Left ventricle myocardium superior (tissue), 1 donor: ENCODE data around the gene GOLGA1. TPM values are rescaled to one million over a fixed set of nuclear protein-coding genes. Genes with fewer than 3 reads are reported as not detected.

ENCODE experiments used
- ATAC-seq: fragments of 200-7000 bp; cut with Tn5 transposase; one replicate; pipeline ENCODE4 v1.9.1; 2020; ENCODE audit warnings: mild to moderate bottlenecking, moderate library complexity
- DNase-seq: peaks from one replicate; pipeline ENCODE4 v3.0.0-alpha.2; 2020
- intact Hi-C: fragments of 100-400 bp; cut with micrococcal nuclease; formaldehyde crosslinking; loops from one replicate; pipeline ENCODE4 v1.11.0; 2022
- total RNA-seq: library from RNA; stranded (reverse); fragmentation: NEBNext Ultra II Directional; extraction: Animal tissue kit (Norgen Biotek cat#: 25700); gene quantifications from one replicate; pipeline ENCODE4 v1.2.1, GENCODE V29; 2021
- donor health status: DM: no; HTN: yes; CAD: no; lungs with severe emphysema.

The GOLGA1 gene
- total RNA-seq, 1 donor from 2014 or later: 19.9 TPM

GRCh38 chr9:124863371-124863871, 77.5 kb downstream of the GOLGA1 start:
- intact Hi-C loops: no loop called here

DNA sequence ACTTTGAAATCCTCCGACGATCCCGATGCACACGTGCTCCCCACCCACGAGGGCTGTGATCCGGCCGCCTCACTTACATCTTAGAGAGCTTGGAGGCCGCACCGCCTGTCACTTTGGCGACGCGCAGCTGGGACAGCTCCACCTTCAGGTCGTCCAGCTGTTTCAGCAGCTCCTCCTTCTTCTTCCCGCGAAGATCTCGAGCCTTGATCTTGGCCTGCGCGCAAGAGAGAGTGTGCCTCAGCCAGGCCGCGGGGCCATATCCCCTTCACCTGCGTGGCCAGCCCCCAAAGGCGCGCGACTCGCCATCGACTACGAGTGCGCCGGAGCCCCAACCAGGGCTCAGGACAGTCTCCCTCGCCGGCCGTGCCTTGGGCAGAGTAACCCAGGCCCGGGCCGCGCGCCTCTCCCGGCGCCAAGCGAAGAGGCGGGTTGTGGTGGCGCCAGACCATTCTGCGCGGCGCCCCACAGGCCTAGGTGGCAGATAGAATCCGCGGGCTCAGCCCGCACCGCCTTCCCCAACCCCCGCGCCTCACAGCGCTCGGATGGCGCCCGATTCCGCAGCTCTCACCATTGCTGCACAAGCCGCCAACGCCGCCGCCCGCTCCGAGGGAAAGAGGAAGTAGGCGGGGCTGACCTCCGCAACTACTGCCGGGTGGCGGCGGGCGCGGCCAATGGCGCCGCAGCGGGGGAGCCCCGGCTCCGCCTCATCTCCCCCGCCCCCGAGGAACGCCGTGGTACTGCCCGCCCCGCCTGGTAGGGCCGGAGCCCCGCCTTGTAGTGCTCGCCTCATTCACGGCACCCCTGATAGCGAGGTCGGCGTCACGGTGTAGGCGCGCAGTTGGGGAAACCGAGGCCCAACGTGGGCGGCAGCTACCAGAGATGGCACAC, 79.3 kb downstream of the GOLGA1 start, which contains the start of the genes ARPC5L and RPL35:
Gene ARPC5L (plus strand): TSS at position 789 of the 888 bp plus-strand sequence. CDS start 7,161 bp downstream, outside the sequence.
Gene RPL35 (minus strand): TSS at position 616 of the 888 bp plus-strand sequence. CDS start 45 bp downstream, at position 571.
- intact Hi-C loops: no loop called here

More at GRCh38 chr9:124863371-124863871, 77.5 kb downstream of the GOLGA1 start:
- DNase-seq (no peak), ATAC-seq (peak; percentile 38)

DNA sequence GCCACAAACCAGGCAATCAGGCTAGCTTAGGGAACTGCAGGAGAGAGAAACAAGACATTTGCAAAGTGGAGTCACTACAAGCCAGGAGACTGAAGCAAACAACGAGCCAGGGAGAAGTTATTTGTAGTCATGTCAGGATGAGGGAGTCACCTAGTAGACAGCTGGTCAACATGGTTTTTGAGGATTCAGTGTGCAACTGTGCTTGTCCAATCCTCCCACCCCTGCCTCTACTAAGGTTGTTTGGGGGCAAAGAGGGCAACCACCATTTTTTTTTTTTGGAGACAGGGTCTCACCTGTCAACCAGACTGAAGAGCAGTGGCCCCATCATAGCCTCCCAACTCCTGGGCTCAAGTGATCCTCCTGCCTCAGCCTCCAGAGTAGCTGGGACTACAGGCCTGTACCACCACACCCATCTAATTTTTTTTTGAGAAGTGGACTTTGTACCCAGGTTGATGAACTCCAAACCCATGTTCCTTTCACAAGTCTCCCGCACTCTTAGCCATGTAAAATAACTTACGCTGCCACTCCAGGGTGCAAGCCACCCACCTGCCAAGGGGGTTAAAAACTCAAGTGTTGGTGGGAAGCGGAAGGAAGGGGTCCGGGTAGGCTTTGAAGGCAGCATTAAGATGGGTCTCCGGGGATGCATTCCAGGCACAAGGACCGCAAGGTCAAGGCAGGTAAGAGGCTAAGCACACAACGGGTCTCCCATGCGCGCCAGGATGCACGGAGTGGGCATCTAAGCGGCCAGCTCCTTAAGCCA, 80.1 kb downstream of the GOLGA1 start:
- DNase-seq (no peak), ATAC-seq (no peak)
- intact Hi-C loops: no loop called here

More for the DNA sequence above, 79.3 kb downstream of the GOLGA1 start, which contains the start of the genes ARPC5L and RPL35:
- DNase-seq (peak; percentile 96), ATAC-seq (peak; percentile 95)

- ATAC-seq: no peak
- intact Hi-C loops: no loop called here
- DNase-seq: no peak
Measured at GRCh38 chr9:124859803-124860581, 80.9 kb downstream of the GOLGA1 start.

DNA sequence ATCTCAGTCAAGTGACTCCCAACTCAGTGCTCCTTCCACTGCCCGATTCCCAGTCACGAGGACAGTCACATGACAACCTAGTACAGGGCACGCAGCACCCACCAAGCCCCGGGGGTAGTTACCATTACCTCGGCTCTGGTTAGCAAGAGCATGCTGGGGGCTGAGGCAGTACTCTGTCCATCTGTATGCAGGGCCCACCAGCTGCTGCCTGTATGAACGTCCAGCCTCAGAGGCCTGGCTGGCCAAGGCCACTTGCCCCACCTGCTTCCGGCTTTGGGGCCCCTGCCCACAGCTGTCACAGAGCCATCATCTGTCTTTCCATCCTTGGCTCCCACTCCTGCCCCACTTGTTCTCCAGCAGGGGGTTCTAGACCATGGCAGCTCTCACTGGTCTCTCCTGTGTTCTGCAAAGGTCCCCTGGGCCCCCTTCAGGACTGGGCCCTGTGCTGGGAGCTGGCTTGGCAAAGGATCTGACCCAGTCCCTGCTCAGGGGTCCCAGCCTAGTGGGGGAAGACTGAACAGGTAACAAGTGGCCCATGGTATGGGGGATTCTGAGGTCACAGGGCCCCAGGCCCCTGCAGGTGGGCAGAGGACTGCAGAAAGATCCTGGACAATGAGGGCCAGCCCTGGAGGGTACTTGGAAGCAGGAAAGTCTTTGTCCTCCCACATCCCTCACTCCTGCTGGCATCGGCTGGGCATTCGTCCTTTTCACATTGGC, 82.4 kb downstream of the GOLGA1 start:
- intact Hi-C loops: no loop called here
- ATAC-seq (no peak), DNase-seq (no peak)

DNA sequence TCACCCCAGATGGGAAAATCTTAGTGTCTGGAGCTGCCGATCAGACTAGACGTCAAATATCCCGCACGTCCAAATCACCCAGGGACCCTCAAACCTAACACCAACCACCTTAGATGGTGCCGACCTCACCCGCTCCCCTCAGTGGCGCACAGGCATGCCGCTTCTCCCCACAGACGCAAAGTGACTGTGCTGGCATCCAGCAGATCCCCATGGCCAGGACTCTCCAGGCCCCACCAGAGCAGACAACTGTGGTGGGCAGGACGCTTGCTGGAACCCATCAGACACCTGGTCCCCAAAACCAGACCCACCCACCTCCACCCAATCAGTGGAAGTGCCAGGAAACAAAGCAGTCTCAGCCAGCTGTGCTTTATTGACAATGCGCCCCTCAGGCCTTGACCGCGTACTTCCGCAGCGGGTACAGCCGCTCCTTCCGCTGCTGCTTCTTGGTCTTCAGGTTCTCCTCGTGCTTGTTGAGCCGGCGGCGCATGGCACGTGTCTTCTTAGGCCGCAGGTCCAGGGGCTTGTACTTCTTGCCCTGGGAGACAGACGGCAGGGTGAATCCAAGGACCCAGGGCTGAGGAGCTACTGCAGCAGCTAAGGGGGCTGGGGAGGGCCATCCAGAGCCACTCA, 83.2 kb downstream of the GOLGA1 start:
- DNase-seq: no peak
- no peak for ATAC-seq
- intact Hi-C loops: no loop called here

GRCh38 chr9:124855944-124856765, 84.7 kb downstream of the GOLGA1 start:
- intact Hi-C loops: no loop called here

DNA sequence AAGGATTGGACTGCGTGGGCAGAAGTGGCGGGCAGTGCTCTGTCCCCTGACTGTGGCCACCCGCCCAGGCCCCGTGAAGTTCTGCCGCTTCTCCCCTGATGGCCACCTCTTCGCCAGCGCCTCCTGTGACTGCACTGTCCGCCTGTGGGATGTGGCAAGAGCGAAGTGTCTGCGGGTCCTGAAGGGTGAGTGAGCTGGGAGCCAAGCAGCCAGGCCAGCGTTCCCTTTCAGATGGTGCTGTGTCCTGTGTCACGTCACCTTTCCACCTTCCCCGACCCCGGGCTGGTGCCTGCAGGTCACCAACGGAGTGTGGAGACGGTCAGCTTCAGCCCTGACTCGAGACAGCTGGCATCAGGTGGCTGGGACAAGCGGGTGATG, 85.3 kb downstream of the GOLGA1 start:
- intact Hi-C loops: no loop called here
- ATAC-seq (no peak), DNase-seq (no peak)

More at GRCh38 chr9:124855944-124856765, 84.7 kb downstream of the GOLGA1 start:
- ATAC-seq (no peak), DNase-seq (no peak)

DNA sequence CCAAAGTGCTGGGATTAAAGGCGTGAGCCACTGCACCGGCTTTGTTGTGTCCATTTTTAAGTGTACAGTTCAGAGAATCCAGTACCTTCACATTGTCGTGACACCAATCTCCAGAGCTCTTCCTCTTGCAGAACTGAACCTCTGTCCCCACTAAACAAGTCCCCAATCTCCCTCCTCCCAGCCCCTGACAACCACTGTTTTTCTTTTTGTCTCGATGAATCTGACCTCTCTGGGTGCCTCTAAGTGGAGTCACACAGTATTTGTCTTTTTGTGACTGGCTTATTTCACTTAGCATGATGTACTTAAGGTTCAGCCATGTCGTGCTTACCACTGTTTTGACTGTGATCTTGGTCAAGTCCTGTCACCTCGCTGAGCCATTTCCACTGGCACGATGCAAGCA, 86.1 kb downstream of the GOLGA1 start:
- DNase-seq: no peak
- intact Hi-C loops: loop anchor here (5.0 kb wide), 1 partner anchor 83 kb away; the partner anchor contains the start of gene NR6A1

GRCh38 chr9:124854161-124854560, 86.7 kb downstream of the GOLGA1 start:
- intact Hi-C loops: loop anchor here (5.0 kb wide), 1 partner anchor 82 kb away; the partner anchor contains the start of gene NR6A1
- ATAC-seq: no peak
- no peak for DNase-seq

More for the DNA sequence above, 86.1 kb downstream of the GOLGA1 start:
- ATAC-seq: no peak

GRCh38 chr9:124853605-124854143, 87.2 kb downstream of the GOLGA1 start:
- ATAC-seq: peak; percentile 0
- intact Hi-C loops: loop anchor here (5.0 kb wide), 1 partner anchor 81 kb away; the partner anchor contains the start of gene NR6A1
- no peak for DNase-seq

GRCh38 chr9:124852829-124853531, 87.9 kb downstream of the GOLGA1 start, which contains the start of gene WDR38:
Gene WDR38 (plus strand): TSS chr9:124853460. CDS start chr9:124853532, 72 bp downstream.
- DNase-seq: peak; percentile 92
- intact Hi-C loops: loop anchor here (5.0 kb wide), 1 partner anchor 81 kb away; the partner anchor contains the start of gene NR6A1
- peak; percentile 90 for ATAC-seq

GRCh38 chr9:124852121-124852828, 88.6 kb downstream of the GOLGA1 start:
- ATAC-seq (peak; percentile 75), DNase-seq (peak; percentile 69)
- intact Hi-C loops: loop anchor here (5.0 kb wide), 1 partner anchor 80 kb away; the partner anchor contains the start of gene NR6A1

GRCh38 chr9:124849801-124850200, 91.1 kb downstream of the GOLGA1 start:
- intact Hi-C loops: loop anchor here (5.0 kb wide), 1 partner anchor 78 kb away; the partner anchor contains the start of gene NR6A1
- DNase-seq: peak; percentile 30
- ATAC-seq: no peak

DNA sequence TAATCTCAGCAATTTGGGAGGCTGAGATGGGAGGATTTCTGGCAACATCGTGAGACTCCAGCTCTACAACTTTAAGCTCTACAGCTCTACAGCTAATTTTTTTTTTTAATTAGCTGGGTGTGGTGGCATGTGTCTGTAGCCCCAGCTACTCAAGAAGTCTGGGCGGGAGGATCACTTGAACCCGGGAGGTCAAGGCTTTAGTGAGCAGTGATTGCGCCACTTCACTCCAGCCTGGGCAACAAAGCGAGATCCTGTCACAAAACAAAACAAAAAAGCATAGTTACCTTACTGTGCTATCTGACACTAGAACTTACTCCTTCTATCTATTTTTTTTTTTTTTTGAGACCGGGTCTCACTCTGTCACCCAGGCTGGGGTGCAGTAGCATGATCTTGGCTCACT, 93.9 kb downstream of the GOLGA1 start:
- DNase-seq (no peak), ATAC-seq (no peak)
- intact Hi-C loops: no loop called here
